Endothelial cell of umbilical vein (primary cell): ENCODE results near the gene YTHDC1. TPM values are rescaled to one million over a fixed set of nuclear protein-coding genes. Genes with fewer than 3 reads are reported as not detected.

Experiments
- BruUV-seq: library from RNA; stranded (reverse); fragments of 400-500 nt; replicated peaks from 2 replicates; lab custom pipeline; 2021; lab: Mats Ljungman, UMichigan
- CTCF ChIA-PET: fragments of 300-600, 350-600 bp; sonication (Branson Sonifier 250); formaldehyde crosslinking; loops from one replicate; lab custom pipeline; 2021; ENCODE audit warnings: antibody characterized with exemption, inconsistent platforms; lab: Charles Lee
- POLR2A ChIA-PET: fragments of 300-600, 350-600 bp; sonication (Branson Sonifier 250); formaldehyde crosslinking; loops from one replicate; lab custom pipeline; 2021; ENCODE audit warnings: antibody characterized with exemption, inconsistent platforms; lab: Charles Lee
- DNase-seq: peaks from one replicate; pipeline ENCODE4 v3.0.0-alpha.2; 2011; ENCODE audit warnings: low read depth, low spot score
- FAIRE-seq: peaks from 2 replicates; lab custom pipeline; 2011; peaks lifted over from hg19 to GRCh38; lab: Jason Lieb, UNC
- H2AFZ ChIP-seq: 2 replicates; pipeline ENCODE4 v1.6.0; 2012; ENCODE audit warnings: low read depth, low read length, control low read depth, inconsistent platforms
- H3K27ac ChIP-seq: 2 replicates; pipeline ENCODE4 v1.5.1; 2011; ENCODE audit warnings: low read depth, mild to moderate bottlenecking, control low read depth, low read length, moderate library complexity; ENCODE audit not compliant: insufficient read depth
- H3K27me3 ChIP-seq, 2 experiments: 2 replicates each; pipeline versions ENCODE4 v1.6.0 to v1.6.1; 2011; ENCODE audit warnings: low read length in 2 of 2, mixed read lengths in 1 of 2; ENCODE audit not compliant: control insufficient read depth in 2 of 2, insufficient read depth in 2 of 2
- H3K36me3 ChIP-seq, 2 experiments: 2 replicates in 1 of 2; 3 replicates in 1 of 2; pipeline ENCODE4 v1.5.1; 2011; ENCODE audit warnings: low read length in 2 of 2, mild to moderate bottlenecking in 1 of 2, moderate library complexity in 1 of 2; ENCODE audit not compliant: control insufficient read depth in 2 of 2, insufficient read depth in 2 of 2; ENCODE audit errors: extremely low read depth in 1 of 2
- H3K4me1 ChIP-seq: 3 replicates; pipeline ENCODE4 v1.5.1; 2011; ENCODE audit warnings: mild to moderate bottlenecking, low read length; ENCODE audit not compliant: control insufficient read depth, insufficient read depth; ENCODE audit errors: extremely low read depth
- H3K4me2 ChIP-seq: 2 replicates; pipeline ENCODE4 v1.6.1; 2011; ENCODE audit warnings: low read length, control low read depth, mixed read lengths; ENCODE audit not compliant: insufficient read depth
- H3K4me3 ChIP-seq, 3 experiments: fragments of 200-600 bp in 1 of 3; sonication (generic), shearing (Covaris generic) in 1 of 3; replicated peaks in 1 of 3; 2 replicates each; pipeline ENCODE4 v1.5.1; 2011 to 2016; ENCODE audit warnings: control low read depth in 3 of 3, low read length in 3 of 3, mild to moderate bottlenecking in 2 of 3, inconsistent platforms in 1 of 3, low read depth in 1 of 3, moderate library complexity in 1 of 3; ENCODE audit not compliant: insufficient read depth in 1 of 3
- H3K79me2 ChIP-seq: 2 replicates; pipeline ENCODE4 v1.6.0; 2012; ENCODE audit warnings: low read length, inconsistent platforms; ENCODE audit not compliant: control insufficient read depth, insufficient read depth
- H3K9ac ChIP-seq: replicated peaks from 2 replicates; pipeline ENCODE3; 2011; ENCODE audit warnings: low read length, control low read depth; ENCODE audit not compliant: insufficient read depth; ENCODE audit errors: extremely low read depth
- H3K9me1 ChIP-seq: replicated peaks from 3 replicates; pipeline ENCODE4 v1.6.0; 2011; ENCODE audit warnings: mild to moderate bottlenecking, low read length; ENCODE audit not compliant: control insufficient read depth, insufficient read depth; ENCODE audit errors: extremely low read depth
- H3K9me3 ChIP-seq: replicated peaks from 2 replicates; pipeline ENCODE4 v1.5.1; 2012; ENCODE audit warnings: low read length, inconsistent platforms; ENCODE audit not compliant: control insufficient read depth, insufficient read depth
- H4K20me1 ChIP-seq: replicated peaks from 2 replicates; pipeline ENCODE3; 2011; ENCODE audit warnings: mild to moderate bottlenecking, low read length; ENCODE audit not compliant: control insufficient read depth, insufficient read depth; ENCODE audit errors: extremely low read depth
- CTCF ChIP-seq, 2 donors: IDR thresholded peaks; 1 replicate in 1 of 2; 2 replicates in 1 of 2; pipeline ENCODE4 v1.5.1; 2011; ENCODE audit warnings: low read length in 2 of 2, mild to moderate bottlenecking in 2 of 2, moderate library complexity in 2 of 2, control low read depth in 1 of 2, inconsistent platforms in 1 of 2, low read depth in 1 of 2; ENCODE audit not compliant: insufficient read depth in 1 of 2; ENCODE audit errors: extremely low read depth in 1 of 2
- GATA2 ChIP-seq: IDR thresholded peaks from 2 replicates; pipeline ENCODE4 v1.7.0; 2011; ENCODE audit warnings: low read depth, mild to moderate bottlenecking, moderate library complexity, mixed read lengths, low read length; ENCODE audit not compliant: insufficient read length, insufficient read depth
- POLR2AphosphoS5 ChIP-seq: IDR thresholded peaks from 2 replicates; pipeline ENCODE4 v1.6.1; 2012; ENCODE audit warnings: low read depth, mild to moderate bottlenecking, control low read depth, low read length, moderate library complexity; ENCODE audit not compliant: insufficient read depth
- dilution Hi-C: fragments of 300-500 bp; cut with MboI; formaldehyde crosslinking; loops from one replicate; pipeline ENCODE4 v1.15.0; 2019; ENCODE audit warnings: low sequenced_read_pairs; ENCODE audit not compliant: extremely low pct_ligation_motif_present
- intact Hi-C: fragments of 100-400 bp; cut with micrococcal nuclease; formaldehyde crosslinking; loops from one replicate; pipeline ENCODE4 v1.10.0; 2022
- polyA plus RNA-seq, 4 experiments: library from polyadenylated mRNA; depleted of rRNA in 3 of 4; stranded (reverse) in 3 of 4; unstranded in 1 of 4; fragments of >200 nt; gene quantifications; 2 replicates each; pipeline versions ENCODE4 v1.2.1 to v1.2.3, GENCODE V29; 2011 to 2012; ENCODE audit warnings: missing spikeins in 1 of 4
- total RNA-seq: library from RNA; stranded (reverse); gene quantifications from 2 replicates; pipeline ENCODE4 v1.2.3, GENCODE V29; 2021

Gene YTHDC1
- total and polyA plus RNA-seq, 2 donors (not counting 3 experiments of a cell fraction or from before 2014, with no cell fraction given), result 17.8 to 60.4 TPM

GRCh38 chr4:68348577-68348976 is 1.3 kb downstream of the YTHDC1 start:
- Histone ChIP-seq H3K27me3 (peaks cover 0 to 1% of the 10 kb centered on the region in 2 experiments), H4K20me1 (peaks cover 10% of the 10 kb centered on the region)
- CTCF ChIA-PET, result interaction anchor here (1.1 to 1.2 kb wide), 2 partner anchors 9 to 27 kb away, joined by 3 read pairs; no protein-coding TSS in a partner anchor

More at GRCh38 chr4:68348577-68348976, 1.3 kb downstream of the YTHDC1 start:
- no peaks in the 10 kb centered on the region for H3K9me3 ChIP-seq
- intact Hi-C loops, result loop anchor here (5.0 kb wide), 1 partner anchor 806 kb away; no protein-coding TSS in a partner anchor
- peaks cover 62% of the 10 kb centered on the region for H3K79me2 ChIP-seq
- TF ChIP-seq POLR2AphosphoS5, result no peak
- no peak for TF ChIP-seq GATA2
- no peak for TF ChIP-seq CTCF (IDR thresholded peaks at IDR 0.05; ENCODE audit: extremely low read depth in 1 of 2, insufficient read depth in 1 of 2, low read depth in 1 of 2, low read length in 2 of 2)
- no peak overlapping the region for H2AFZ ChIP-seq
- peak overlapping the region; percentile 89 for H3K27ac ChIP-seq
- FAIRE-seq (no peak), DNase-seq (peak; percentile 26)
- BruUV-seq, result no TSS peak
- peak overlapping the region; percentile 98 for H3K4me2 ChIP-seq
- H3K4me1 ChIP-seq, result peaks cover 18% of the 10 kb centered on the region
- POLR2A ChIA-PET, result interaction anchor here (0.6 kb wide), 1 partner anchor 706 kb away, joined by 3 read pairs; no protein-coding TSS in a partner anchor
- H3K36me3 ChIP-seq, result no peaks in the 10 kb centered on the region
- no peaks in the 10 kb centered on the region for H3K9me1 ChIP-seq
- peak overlapping the region; percentile 65 to 99 (median 82) for H3K4me3 ChIP-seq
- dilution Hi-C loops, result no loop called here
- H3K9ac ChIP-seq, result peak overlapping the region; percentile 98
